Smooth muscle cell (in vitro differentiated cells): ENCODE results near the gene METAP1D. TPM values are rescaled to one million over a fixed set of nuclear protein-coding genes. Genes with fewer than 3 reads are reported as not detected.

ENCODE experiments used
- DNase-seq: peaks from one replicate; lab custom pipeline; 2025; ENCODE audit not compliant: unreplicated experiment; lab: John Stamatoyannopoulos, UW
- H2AFZ ChIP-seq: fragments of 200-600 bp; sonication (generic); 2 replicates; pipeline ENCODE4 v1.6.0; 2016; ENCODE audit warnings: antibody characterized with exemption, low read depth, mild to moderate bottlenecking
- H3F3A ChIP-seq: fragments of 200-600 bp; sonication (generic); 2 replicates; pipeline ENCODE4 v1.6.0; 2017; ENCODE audit warnings: antibody characterized with exemption, low read depth
- H3K27ac ChIP-seq: fragments of 200-600 bp; sonication (generic); 2 replicates; pipeline ENCODE4 v1.5.1; 2016; ENCODE audit warnings: low read depth, mild to moderate bottlenecking
- H3K27me3 ChIP-seq: fragments of 200-600 bp; sonication (generic); 2 replicates; pipeline ENCODE4 v1.6.1; 2016; ENCODE audit warnings: low read depth, mild to moderate bottlenecking
- H3K36me3 ChIP-seq: fragments of 200-600 bp; sonication (generic); 2 replicates; pipeline ENCODE4 v1.5.1; 2016; ENCODE audit warnings: low read depth
- H3K4me1 ChIP-seq: fragments of 200-600 bp; sonication (generic); 2 replicates; pipeline ENCODE4 v1.5.1; 2016; ENCODE audit warnings: low read depth
- H3K4me2 ChIP-seq: fragments of 200-600 bp; sonication (generic); 2 replicates; pipeline ENCODE4 v1.6.0; 2016; ENCODE audit warnings: mild to moderate bottlenecking
- H3K4me3 ChIP-seq: fragments of 200-600 bp; sonication (generic); 2 replicates; pipeline ENCODE4 v1.5.1; 2016; ENCODE audit warnings: mild to moderate bottlenecking
- H3K79me2 ChIP-seq: fragments of 200-600 bp; sonication (generic); 2 replicates; pipeline ENCODE4 v1.6.0; 2016; ENCODE audit warnings: low read depth, mild to moderate bottlenecking
- H3K9ac ChIP-seq: fragments of 200-600 bp; sonication (generic); 2 replicates; pipeline ENCODE4 v1.6.0; 2016; ENCODE audit warnings: low read depth
- H3K9me3 ChIP-seq: fragments of 200-600 bp; sonication (generic); replicated peaks from 2 replicates; pipeline ENCODE4 v1.5.1; 2016; ENCODE audit warnings: low read depth
- H4K20me1 ChIP-seq: fragments of 200-600 bp; sonication (generic); 2 replicates; pipeline ENCODE4 v1.6.0; 2016; ENCODE audit warnings: low read depth
- CTCF ChIP-seq: fragments of 200-600 bp; sonication (generic); IDR thresholded peaks from 2 replicates; pipeline ENCODE4 v1.5.1; 2017; ENCODE audit warnings: borderline replicate concordance, mild to moderate bottlenecking, antibody characterized with exemption; ENCODE audit not compliant: insufficient read depth, poor library complexity, severe bottlenecking
- WGBS: methylation state at CpG from one replicate; pipeline ENCODE4 v1.1.7; 2016; ENCODE audit warnings: low lambda C conversion rate; 5-methylcytosine and 5-hydroxymethylcytosine counted together
- polyA plus RNA-seq: library from polyadenylated mRNA; unstranded; fragments of >200 nt; fragmentation: Nextera tagmentation; extraction: Ambion mirVana; gene quantifications from 2 replicates; pipeline ENCODE4 v1.2.1, GENCODE V29; 2016
- total RNA-seq: library from RNA; depleted of rRNA; stranded (reverse); fragments of >200 nt; gene quantifications from 2 replicates; pipeline ENCODE4 v1.2.3, GENCODE V29; 2014

The METAP1D gene
- total and polyA plus RNA-seq, 2 experiments from 2014 or later = 5.9 to 7.5 TPM

GRCh38 chr2:172038121-172038520, 38.4 kb downstream of the METAP1D start:
- TF ChIP-seq CTCF = no peak
- Histone ChIP-seq H3K79me2 (no peaks in the 10 kb centered on the region), H3K27me3 (no peaks in the 10 kb centered on the region), H4K20me1 (no peaks in the 10 kb centered on the region), H3K4me3 (no peak overlapping the region), H3K27ac (peak overlapping the region; percentile 27), H3K4me2 (no peak overlapping the region), H3F3A (no peaks in the 10 kb centered on the region), H3K4me1 (no peaks in the 10 kb centered on the region), H3K9ac (no peak overlapping the region), H2AFZ (no peak overlapping the region), H3K9me3 (no peaks in the 10 kb centered on the region), H3K36me3 (no peaks in the 10 kb centered on the region)
- no peak for DNase-seq
- 81% methylated on average over 3 of the region's 3 CpGs for WGBS

GRCh38 chr2:172038604-172039003, 38.9 kb downstream of the METAP1D start:
- Histone ChIP-seq H3K36me3 (no peaks in the 10 kb centered on the region), H3K9ac (no peak overlapping the region), H3K27ac (peak overlapping the region; percentile 27), H3K4me1 (no peaks in the 10 kb centered on the region), H3K4me3 (no peak overlapping the region), H3F3A (no peaks in the 10 kb centered on the region), H3K4me2 (no peak overlapping the region), H3K79me2 (no peaks in the 10 kb centered on the region), H2AFZ (no peak overlapping the region), H3K27me3 (no peaks in the 10 kb centered on the region), H4K20me1 (no peaks in the 10 kb centered on the region), H3K9me3 (no peaks in the 10 kb centered on the region)
- TF ChIP-seq CTCF = no peak
- WGBS = 69% methylated on average over 2 of the region's 2 CpGs
- no peak for DNase-seq

GRCh38 chr2:172039011-172039704, 39.4 kb downstream of the METAP1D start:
- Histone ChIP-seq H3K27me3 (no peaks in the 10 kb centered on the region), H3K36me3 (no peaks in the 10 kb centered on the region), H3K4me1 (no peaks in the 10 kb centered on the region), H3K4me3 (no peak overlapping the region), H3K79me2 (no peaks in the 10 kb centered on the region), H3K9ac (no peak overlapping the region), H2AFZ (no peak overlapping the region), H3K4me2 (no peak overlapping the region), H3K27ac (peak overlapping the region; percentile 39), H3F3A (no peaks in the 10 kb centered on the region), H3K9me3 (no peaks in the 10 kb centered on the region), H4K20me1 (no peaks in the 10 kb centered on the region)
- DNase-seq = no peak
- TF ChIP-seq CTCF = no peak
- WGBS = 87% methylated on average over 3 of the region's 3 CpGs

GRCh38 chr2:172040311-172040710, 40.6 kb downstream of the METAP1D start:
- Histone ChIP-seq H3K9ac (no peak overlapping the region), H3K27ac (no peak overlapping the region), H3K27me3 (no peaks in the 10 kb centered on the region), H3F3A (no peaks in the 10 kb centered on the region), H4K20me1 (no peaks in the 10 kb centered on the region), H3K4me2 (no peak overlapping the region), H2AFZ (no peak overlapping the region), H3K9me3 (no peaks in the 10 kb centered on the region), H3K79me2 (no peaks in the 10 kb centered on the region), H3K4me3 (no peak overlapping the region), H3K36me3 (no peaks in the 10 kb centered on the region), H3K4me1 (no peaks in the 10 kb centered on the region)
- DNase-seq = no peak
- no peak for TF ChIP-seq CTCF
- 89% methylated on average over 6 of the region's 6 CpGs for WGBS
